Heart left ventricle (tissue), 13 donors: ENCODE data around the gene RAB28.

Experiments
- POLR2A ChIP-seq, 2 donors: fragments of 450-650 bp; IDR thresholded peaks; one replicate each; pipeline ENCODE4 v1.6.1; 2017; ENCODE audit warnings: antibody characterized with exemption in 2 of 2, mild to moderate bottlenecking in 2 of 2, moderate library complexity in 2 of 2
- TF ChIP-seq, protein P1 (sequence below), 12 donors: fragments of 200-600 bp; sonication (generic) in 4 of 12; IDR thresholded peaks; one replicate each; pipeline versions ENCODE4 v1.5.0 to v1.8.0; 2018 to 2022; ENCODE audit warnings: antibody characterized with exemption in 12 of 12, mild to moderate bottlenecking in 5 of 12
- donor health status: ischemic (EF 13 %, LVEDD 7.1; RV severe dilation, severe dysfunction).
- donor health status: DM: no; HTN: yes; CAD: no.
- donor health status: DM: no; HTN: no; CAD: no.
- donor health status: ischemic (EF 25% LVEDD 6.9; RV normal size, moderate dysfunction).
- donor health status: ischemic (EF 25% LVEDD 5.7; RV mildly dilated, moderate dysfunction).
- donor health status: ischemic (EF 35%, LVEDD 5.7; RV mildly dilated, moderate dysfunction).
- donor health status: nonischemic (EF 11% LVEDD 7.7; RV severe dilation, severe dysfunction).
- donor health status: DM: yes; HTN: yes; CAD: no.
- donor health status: PGD.
- donor health status: ischemic (EF 29% LVEDD 5.4; RV normal size, mild dysfunction).
- donor health status: nonischemic (EF 23%, LVEDD 6.1; RV moderate dilation, normal function).

DNA sequence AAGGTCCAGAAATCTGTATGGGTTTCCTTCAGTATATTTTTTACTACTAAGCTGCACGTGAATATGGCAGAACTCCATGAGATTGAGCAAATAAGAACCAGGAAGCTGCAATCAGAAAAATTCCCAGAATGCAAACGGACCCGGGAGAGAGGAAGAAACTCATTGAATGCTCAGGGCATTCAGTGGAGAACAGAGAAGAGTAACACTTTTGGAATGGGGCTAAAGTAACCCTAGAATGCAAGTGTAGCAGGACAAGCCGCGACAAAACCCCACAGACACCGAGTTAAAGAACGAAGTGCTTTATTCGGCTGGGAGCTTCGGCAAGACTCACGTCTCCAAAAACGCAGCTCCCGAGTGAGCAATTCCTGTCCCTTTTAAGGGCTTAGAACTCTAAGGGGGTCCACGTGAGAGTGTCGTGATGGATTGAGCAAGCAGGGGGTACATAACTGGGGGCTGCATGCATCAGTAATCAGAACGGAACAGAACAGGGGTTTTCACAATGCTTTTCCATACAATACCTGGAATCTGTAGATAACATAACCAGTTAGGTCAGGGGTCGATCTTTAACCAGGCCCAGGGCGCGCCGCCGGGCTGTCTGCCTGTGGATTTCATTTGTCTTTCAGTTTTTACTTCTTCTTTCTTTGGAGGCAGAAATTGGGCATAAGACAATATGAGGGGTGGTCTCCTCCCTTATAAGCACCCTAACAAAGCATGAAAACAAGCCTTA, 56.4 kb downstream of the RAB28 start:
- TF ChIP-seq, protein P1, sequence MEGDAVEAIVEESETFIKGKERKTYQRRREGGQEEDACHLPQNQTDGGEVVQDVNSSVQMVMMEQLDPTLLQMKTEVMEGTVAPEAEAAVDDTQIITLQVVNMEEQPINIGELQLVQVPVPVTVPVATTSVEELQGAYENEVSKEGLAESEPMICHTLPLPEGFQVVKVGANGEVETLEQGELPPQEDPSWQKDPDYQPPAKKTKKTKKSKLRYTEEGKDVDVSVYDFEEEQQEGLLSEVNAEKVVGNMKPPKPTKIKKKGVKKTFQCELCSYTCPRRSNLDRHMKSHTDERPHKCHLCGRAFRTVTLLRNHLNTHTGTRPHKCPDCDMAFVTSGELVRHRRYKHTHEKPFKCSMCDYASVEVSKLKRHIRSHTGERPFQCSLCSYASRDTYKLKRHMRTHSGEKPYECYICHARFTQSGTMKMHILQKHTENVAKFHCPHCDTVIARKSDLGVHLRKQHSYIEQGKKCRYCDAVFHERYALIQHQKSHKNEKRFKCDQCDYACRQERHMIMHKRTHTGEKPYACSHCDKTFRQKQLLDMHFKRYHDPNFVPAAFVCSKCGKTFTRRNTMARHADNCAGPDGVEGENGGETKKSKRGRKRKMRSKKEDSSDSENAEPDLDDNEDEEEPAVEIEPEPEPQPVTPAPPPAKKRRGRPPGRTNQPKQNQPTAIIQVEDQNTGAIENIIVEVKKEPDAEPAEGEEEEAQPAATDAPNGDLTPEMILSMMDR (IDR thresholded peaks at IDR 0.05), result no peak
- TF ChIP-seq POLR2A (IDR thresholded peaks at IDR 0.05), result no peak
